Right lobe of liver (tissue), 4 donors: ENCODE results near the gene RAC2.

Experiments used
- CTCF ChIP-seq, 4 donors: fragments of 200-600 bp in 3 of 4; fragments of 450-650 bp in 1 of 4; IDR thresholded peaks; one replicate each; pipeline versions ENCODE4 v1.5.1 to v1.8.0; 2016 to 2022; ENCODE audit warnings: antibody characterized with exemption in 4 of 4, mild to moderate bottlenecking in 2 of 4
- POLR2A ChIP-seq: fragments of 450-650 bp; IDR thresholded peaks from one replicate; pipeline ENCODE4 v1.6.1; 2017; ENCODE audit warnings: antibody characterized with exemption, mild to moderate bottlenecking
- donor health status: DM: no; HTN: no; CAD: no.
- donor health status: DM: no; HTN: no; CAD: no.
- donor health status: DM: no; HTN: yes; CAD: no.

DNA sequence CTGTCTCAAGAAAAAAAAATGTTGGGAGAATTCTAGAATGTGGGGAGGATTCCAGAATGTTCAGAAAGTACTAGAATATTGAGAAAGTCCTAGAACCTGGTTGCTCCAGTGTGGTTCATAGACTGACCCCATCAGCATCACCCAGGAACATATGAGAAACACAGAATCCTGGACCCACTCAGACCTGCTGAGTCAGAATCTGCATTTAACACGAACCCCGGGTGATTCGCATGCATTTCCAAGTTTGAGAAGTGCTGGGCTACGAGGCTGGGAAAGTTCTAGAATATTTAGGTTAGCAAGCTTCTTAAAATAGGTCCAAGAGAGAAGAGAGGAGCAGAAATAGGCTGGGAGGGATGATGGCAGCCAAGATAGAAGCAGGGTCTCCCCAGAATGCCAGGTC, 62.4 kb downstream of the RAC2 start:
- TF ChIP-seq POLR2A, result no peak
- TF ChIP-seq CTCF (IDR thresholded peaks at IDR 0.05), result no peak
